HG02943 (cell line): Measurements from ENCODE around the gene ERBB4.

Experiments
- ATAC-seq: cut with Tn5 transposase; IDR thresholded peaks from one replicate; pipeline ENCODE4 v1.9.1; 2021; ENCODE audit warnings: mild to moderate bottlenecking, low read depth, moderate library complexity; ENCODE audit not compliant: unreplicated experiment

The ERBB4 gene

DNA sequence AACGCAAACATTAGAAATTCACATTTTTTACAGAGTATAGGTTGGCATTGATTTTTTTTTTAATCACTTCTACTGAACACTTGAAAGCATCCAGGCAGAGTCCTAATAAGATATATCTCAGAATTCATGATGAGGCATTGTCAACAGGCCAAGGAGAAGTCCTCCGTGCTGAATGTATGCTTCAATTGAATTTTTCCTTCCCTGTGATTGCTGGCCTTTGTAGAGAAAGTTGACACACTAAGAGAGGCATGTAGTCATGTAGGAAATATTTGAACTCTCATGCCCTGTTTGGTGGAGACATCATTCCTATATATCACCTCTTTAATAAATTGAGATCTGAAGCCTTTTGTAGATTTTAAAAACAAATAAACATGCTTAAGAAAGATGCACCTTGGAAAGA is 1137.3 kb downstream of the ERBB4 start:
- no peak for ATAC-seq

DNA sequence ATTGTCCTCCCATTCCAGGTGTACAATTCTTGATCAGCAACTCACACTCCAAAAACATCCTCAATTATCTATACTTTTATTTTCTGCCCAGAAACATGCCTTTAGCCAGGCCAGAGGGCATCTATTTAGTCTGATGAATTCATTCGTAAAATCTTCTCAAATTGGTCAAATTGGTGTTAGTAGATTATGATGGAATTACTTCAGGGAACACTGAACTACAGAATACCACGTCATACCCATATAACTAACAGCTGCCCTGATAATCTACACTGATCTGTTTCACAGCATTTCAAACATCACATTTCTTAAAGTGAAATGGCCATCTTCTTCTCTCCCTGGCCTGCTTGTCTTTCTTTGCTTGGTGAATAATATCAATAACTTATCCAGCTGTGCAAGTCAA is 1140.8 kb downstream of the ERBB4 start:
- ATAC-seq = no peak

DNA sequence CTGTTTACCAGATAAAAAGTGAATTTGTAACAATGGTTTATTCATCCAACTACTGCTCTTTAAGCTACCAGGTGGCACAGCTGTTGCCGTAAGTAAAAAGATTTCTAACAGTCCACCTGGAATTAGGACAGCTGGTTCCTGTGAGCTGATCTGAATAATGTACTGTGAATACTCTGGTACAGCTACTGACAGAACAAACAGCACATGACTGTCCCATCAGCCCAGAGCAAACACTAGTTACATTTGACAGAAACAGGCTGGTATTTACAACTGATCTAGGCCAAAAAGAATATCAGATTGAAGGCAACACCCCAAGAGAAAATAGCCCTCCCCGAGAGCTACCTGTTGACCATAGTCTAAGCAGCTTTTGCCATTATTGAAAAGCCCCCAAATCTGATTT is 1141.8 kb downstream of the ERBB4 start:
- no peak for ATAC-seq

DNA sequence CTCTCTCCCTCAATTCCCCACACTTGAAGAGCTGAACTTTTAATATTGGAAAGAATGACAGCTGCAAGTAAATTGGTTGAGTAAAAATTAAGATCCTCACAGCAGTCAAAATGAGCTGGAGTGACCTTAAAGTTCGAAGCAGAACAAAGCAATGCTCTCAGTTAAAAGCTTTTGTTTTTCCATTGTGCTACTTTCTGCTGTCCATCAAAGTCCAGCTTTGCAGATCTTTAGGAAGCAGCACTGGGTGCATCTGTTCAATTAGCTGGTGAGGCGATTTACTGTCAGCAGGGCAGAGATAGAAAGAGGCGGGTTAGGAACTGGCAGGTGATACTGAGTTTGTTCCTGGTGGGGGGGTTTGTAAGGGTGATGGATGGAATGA is 1147.4 kb downstream of the ERBB4 start:
- no peak for ATAC-seq

DNA sequence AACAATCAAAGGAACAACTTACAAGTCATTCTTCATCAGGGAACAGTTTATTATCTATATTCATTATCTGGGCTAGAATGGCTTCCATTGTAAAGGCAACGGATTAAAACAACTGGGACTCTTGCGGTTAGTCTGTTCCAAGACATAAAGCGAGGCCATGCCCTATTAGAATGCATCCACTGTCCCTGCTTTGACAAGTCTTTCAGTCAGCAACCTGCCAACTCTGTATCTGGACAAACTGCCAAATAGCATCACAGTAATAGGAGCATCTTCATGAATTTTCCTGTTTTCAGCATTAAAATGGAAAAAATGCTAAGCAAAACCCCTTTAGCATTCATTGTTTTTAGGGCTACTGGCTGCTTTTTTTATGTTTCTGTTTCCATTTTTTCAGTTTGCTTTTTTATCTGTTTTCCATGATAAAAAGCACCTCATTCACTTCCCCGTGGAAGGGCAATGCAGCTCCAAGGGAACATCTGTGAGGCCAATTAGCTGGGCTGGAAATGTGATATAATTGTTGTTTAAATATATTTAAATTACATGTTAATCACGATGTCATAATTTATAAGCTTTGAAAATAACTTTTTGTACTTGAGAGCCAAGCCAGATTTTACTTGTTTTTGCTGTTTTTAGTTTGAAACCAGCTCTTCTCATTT is 1147.9 kb downstream of the ERBB4 start:
- no peak for ATAC-seq

DNA sequence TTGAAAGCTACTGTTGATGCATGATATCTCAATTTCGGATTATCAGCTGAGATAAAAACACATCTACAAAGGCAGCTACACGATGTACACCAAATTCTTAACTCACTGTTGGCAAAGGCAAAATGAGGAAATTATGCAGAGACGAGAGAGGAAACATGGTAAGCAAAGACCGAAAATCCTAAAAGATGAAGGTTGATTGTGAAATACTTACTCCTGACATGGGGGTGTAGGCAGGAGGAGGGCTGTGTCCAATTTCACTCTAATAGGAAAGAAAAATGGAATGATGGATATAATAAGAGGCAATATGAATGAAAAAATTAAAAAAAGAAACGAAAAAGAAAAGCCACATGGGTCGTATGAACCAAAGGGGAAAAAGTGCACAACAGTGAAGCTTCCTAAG is 1150.9 kb downstream of the ERBB4 start:
- no peak for ATAC-seq

DNA sequence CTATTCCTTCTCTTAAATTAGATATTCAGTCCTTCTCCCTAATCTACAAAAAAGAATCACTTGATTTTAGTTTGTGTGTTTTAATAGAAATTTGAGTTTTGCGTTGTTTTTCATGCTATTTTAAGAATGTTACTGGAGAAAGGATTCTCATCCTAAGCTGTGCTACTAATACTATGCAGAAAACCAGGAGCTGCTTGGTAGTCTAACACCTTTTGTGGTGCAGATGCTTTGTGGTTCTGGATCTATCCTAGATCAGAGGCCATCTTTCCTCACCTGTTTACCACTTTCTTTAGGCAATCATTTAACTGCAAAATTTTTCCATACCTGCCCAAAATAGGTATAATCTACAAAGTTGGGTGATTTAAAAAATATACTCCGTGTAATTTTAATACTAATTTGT is 1158.6 kb downstream of the ERBB4 start:
- no peak for ATAC-seq

DNA sequence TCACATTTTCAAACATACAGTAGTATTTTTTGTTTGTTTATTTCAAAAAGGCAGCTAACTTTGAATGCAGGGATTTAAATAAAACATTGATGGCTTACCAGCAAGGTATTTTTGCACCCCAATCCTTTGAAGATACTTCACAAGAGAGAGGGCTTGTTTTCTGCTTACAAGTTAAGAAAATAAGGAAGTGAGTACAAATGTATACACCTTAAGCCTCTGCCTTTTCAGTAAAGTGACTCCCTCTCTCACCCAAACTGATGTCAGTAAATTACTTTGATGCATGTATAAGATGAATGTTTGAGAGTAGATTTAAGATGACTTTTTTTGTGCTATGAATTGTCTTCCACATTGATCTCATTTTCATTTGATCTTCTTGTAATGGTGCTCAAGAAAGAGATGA is 1162.2 kb downstream of the ERBB4 start:
- ATAC-seq = no peak

DNA sequence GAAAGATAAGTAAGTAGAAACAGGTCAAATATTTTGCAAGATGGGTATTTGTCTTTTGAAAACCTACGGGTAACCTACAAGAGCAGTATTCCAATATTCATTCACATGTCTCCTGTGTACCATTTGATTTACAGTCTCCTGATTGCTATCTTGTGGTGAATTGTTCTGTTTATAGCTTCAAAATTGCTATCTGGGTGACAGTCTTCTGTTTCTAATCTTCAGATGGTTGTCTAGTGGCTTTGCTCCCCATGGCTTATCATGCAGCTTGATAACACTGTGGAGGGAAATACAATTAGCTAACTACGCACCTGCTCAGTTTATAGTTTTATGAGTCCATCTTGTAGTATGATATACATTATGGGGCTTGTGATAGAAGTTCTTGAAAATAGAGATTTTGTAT is 1165.4 kb downstream of the ERBB4 start:
- no peak for ATAC-seq

DNA sequence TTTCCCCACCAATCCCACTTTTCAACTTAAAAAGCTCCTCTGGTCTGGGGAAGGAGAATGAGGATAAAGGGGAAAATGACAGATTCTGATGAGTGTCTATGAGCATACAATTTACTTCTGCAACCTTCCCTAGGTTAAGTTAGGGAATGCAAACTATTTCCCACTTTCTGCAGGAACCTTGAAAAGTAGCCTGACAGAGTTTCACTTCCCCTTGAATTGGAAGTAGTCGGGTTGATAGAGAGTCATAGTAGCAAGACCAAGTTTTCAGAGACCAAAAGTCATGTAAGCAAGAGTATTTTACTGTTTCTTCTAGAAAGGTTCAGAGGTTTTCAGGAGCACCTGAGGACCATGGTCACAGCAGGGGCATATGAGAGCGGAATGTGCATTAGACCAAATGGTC is 1167.1 kb downstream of the ERBB4 start:
- ATAC-seq = no peak

DNA sequence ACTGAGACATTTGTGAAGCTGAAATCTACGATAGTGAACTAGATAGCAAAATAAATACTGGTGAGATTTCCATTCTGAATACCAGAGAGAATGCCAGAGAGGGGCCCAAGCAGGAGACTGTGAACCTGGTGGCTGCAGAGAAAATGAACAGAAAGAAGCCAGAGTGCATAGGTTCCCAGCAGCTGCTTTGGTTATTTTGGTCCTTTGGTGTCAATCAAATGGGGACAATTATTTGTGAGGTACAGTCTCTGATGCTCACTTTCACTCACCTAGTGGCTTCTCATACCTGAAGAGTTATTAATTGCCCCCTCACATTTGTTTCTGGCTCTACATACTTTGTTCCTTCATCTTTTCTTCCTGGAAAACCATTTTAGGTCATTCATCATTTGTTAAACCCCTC is 1170.1 kb downstream of the ERBB4 start:
- ATAC-seq = no peak

DNA sequence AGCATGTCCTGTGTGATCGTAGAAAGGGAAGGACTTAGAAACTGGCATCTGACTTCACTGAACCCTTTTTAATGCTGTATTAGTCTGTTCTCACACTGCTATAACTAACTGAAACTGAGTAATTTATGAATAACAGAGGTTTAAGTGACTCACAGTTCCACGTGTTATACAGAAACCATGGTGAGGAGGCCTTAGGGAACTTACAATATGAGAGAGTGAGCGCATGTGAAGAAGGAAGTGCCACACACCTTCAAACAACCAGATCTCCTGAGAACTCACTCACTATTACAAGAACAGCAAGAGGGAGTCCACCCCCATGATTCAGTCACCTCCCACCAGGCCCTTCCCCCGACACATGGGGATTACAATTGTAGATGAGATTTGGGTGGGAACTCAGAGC is 1170.9 kb downstream of the ERBB4 start:
- peak; percentile 92 for ATAC-seq

DNA sequence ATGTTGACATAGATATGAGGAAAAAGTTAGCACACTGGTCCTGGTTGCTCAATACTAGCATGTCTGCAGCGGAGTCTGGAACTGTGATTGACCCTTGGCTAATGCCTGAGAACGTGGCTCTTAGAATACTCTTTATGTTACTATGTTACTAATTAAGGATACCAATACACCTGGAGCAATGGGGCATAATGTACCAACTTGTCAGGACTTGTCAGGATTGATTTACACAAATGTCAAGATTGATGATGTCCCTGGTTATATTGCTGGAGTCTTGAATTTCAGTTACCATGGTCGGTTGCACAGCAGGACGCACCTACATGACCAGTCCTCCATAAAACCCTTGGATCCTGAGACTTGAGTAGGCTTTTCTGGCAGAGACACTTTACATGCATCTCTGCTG is 1171.3 kb downstream of the ERBB4 start:
- ATAC-seq = peak; percentile 11

DNA sequence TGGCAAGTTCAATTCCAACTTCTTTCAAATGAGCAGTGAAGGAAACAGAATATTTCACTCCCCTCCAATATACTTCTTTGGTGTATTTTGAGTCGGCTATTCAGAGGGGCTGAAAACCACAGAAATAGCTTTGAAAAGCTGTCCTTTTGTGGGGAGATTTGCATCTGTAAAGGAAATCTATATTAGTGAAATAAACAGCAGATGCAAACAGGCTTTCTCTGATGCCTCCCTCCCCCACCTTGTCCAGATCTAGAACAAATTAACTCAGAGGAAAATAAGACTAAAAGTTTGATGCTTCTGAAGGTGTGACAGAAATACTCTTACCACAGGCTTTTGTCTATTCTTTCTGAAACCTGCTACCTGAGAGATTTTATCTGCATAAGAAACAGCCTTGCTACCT is 1173.7 kb downstream of the ERBB4 start:
- ATAC-seq = no peak

DNA sequence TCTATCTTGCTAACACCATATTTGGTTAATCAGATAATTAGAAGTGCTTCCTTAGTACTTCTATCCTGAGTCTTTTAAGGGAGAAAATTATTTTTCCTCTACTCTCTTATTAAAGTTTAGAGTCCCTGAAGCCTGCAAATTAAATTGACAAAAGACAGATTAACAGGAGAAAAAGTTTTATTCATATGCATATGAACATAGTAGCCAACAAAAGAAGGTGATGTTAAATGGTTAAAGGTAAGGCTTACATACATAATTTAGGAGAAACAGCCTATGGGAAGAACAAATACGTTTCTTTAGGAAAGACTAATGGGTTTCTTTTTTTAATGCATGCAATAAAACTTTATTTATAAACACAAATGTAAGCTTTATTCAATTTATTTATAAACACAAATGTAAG is 1177.2 kb downstream of the ERBB4 start:
- no peak for ATAC-seq

DNA sequence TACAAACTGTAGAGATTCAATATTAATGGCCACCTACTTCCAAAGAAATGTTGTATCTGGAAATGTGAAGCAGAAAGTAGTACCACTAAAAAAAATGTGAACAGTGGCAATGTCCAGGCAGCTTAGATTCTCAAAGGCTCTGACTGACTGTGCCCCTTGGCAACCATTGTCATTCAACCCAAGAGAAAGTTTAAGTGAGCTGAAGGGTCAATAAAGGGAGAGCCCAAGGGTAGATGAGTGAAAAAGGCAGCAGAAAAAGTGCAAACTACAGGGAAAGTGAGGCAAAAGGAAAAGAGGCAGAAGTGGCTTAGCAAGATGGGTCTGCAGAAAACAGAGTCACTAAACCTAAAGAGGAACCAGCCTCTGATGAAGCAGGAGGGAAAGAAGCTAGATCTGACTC is 1179.3 kb downstream of the ERBB4 start:
- no peak for ATAC-seq

DNA sequence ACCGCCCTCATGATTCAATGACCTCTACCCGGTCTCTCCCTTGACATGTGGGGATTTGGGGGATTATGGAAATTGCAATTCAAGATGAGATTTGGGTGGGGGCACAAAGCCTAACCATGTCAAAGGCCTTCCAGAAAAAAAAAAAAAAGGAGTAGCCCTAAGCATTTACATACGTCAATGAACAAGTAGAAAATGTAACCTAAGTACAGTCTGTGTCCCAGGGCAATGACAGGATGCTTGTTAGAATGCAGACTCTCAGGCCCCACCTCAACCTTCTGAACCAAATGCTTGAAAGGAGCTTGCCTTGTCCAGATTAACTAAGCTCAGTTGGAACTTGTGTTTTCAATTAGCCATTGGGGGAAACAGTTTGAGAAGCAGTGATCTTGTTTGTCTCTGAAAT is 1180.1 kb downstream of the ERBB4 start:
- no peak for ATAC-seq

DNA sequence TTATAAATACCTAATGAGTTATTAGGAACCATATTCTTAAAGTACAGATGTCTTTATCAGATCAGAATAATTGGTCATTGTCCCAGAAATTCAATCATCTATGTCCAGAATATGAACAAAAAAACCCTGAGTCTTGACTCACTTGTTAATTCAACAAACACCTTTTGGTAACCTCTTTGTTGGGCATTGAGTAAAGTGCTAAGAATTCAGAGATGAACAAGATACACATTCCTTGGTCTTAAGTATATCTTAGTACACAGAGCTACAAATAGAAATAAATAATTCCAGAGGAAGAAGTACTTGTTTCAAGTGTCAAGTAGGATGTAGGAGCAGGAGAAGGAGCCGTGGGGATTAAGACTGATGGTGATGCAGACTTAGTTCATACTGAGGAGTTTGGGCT is 1184.1 kb downstream of the ERBB4 start:
- no peak for ATAC-seq

DNA sequence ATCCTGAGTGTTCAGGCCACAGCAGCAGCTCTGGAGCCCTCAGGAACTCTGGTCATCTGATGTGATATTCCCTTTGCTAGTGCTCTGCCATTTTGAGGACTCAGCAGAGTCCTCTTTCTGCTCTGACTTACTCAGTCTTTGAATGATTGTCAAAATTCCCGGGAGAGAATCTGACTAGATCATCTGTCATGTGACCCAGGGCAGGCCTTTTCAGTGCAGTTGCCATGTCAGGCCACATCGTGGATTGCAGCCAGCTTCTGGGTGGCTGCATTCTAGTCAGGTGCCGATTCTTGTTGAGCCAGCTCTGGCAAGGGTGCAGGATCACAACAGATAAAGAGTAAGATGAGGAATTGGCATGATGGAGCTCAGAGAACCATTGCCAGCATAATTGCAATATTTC is 1186.6 kb downstream of the ERBB4 start:
- ATAC-seq = no peak

DNA sequence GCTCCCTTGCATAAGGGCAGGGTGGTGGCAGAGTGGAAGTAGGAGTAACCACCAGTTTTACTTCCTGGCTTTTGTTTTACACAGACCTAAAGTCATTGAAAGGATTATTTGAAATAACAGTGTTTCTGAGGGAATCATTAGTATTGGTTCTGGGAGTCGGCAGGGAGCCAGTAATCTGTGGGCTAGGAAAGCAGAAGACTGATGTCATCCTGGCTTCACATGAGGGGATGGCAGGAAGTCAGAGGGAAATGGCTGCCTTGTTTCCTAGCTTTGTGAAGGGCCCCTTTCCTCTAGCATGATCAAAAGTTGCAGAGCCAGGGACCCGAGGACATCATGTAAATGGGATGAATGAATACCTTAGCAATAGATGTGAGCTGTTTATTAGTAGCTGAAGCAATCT is 1189.6 kb downstream of the ERBB4 start:
- no peak for ATAC-seq

DNA sequence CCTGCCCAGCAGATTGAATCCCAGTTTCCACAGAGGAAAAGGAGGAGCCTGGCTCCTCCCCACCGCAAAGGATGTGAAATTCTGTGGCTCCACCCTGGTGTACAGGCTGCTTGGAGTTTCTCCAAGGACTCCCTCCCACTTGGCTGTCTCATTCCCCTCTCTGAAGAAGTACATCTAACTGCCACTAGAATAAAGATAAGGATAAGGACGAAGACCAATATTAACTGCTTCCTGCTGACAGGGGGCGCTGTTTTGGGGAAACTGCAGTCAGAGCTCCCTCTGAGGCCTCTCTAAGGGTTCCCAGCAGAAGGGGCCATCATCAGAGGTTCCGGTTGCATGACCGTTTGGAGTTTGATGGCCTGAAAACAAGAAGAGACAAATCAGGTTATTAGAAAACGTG is 1191.3 kb downstream of the ERBB4 start:
- no peak for ATAC-seq

DNA sequence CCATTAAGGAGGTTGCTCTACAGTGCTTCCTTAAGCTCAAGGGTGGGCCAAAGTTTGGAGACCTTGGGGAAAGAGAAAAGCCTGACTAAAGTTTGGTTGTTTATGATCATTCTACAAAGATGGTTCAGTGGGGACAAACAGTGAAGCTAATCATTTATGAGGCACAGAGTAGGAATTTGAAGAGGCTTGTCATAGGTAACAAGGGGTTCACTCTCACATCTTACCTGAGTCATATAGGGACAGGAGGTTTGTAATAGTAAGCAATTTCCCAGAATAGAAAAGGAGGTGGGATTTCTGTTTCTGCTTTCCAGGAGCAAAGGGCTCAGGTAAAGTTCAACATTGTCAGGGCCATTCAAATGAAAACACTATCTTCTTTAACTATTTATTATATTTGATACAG is 1194.3 kb downstream of the ERBB4 start:
- ATAC-seq = no peak

DNA sequence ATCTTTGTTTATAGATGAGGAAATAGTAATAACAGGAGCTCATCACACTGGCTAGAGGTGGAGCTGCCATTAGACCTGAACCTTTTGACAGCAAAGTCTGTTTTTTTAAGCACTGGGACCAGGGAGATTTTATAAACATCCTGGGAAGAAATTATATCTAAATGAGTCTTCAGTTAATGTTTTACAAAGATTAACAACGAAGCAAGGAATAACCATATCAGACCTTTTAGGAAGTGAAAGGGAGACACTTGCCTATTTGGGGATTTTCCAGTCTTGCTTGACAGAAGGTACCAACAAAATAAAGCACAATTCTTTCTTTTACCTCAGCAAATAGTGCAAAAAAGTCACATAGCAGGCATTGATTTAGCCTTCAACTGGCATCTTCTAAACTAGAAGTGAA is 1205.2 kb downstream of the ERBB4 start:
- no peak for ATAC-seq
